DOHH2 (cell line): Measurements from ENCODE around the gene PLA2G2C.

Source experiments
- H3F3A ChIP-seq: fragments of 200-600 bp; sonication (generic), shearing (Covaris generic); 2 replicates; pipeline ENCODE4 v1.6.0; 2016; ENCODE audit warnings: antibody characterized with exemption, mild to moderate bottlenecking; ENCODE audit not compliant: control insufficient read depth, insufficient read depth
- H3K27ac ChIP-seq: fragments of 200-600 bp; sonication (generic); 2 replicates; pipeline ENCODE4 v1.5.1; 2014; ENCODE audit warnings: low read depth, mild to moderate bottlenecking, low read length, moderate library complexity
- H3K27me3 ChIP-seq: fragments of 200-600 bp; sonication (generic); 2 replicates; pipeline ENCODE4 v1.6.1; 2014; ENCODE audit warnings: mild to moderate bottlenecking, low read length, mixed read lengths; ENCODE audit not compliant: control insufficient read depth
- H3K36me3 ChIP-seq: fragments of 200-600 bp; sonication (generic); 2 replicates; pipeline ENCODE4 v1.6.1; 2014; ENCODE audit warnings: mild to moderate bottlenecking, low read length, moderate library complexity, mixed read lengths; ENCODE audit not compliant: control insufficient read depth
- H3K4me1 ChIP-seq: fragments of 200-600 bp; sonication (generic); 2 replicates; pipeline ENCODE4 v1.6.1; 2014; ENCODE audit warnings: mild to moderate bottlenecking, low read length, mixed read lengths; ENCODE audit not compliant: control insufficient read depth
- H3K4me2 ChIP-seq: fragments of 200-600 bp; sonication (generic); 2 replicates; pipeline ENCODE4 v1.6.0; 2014; ENCODE audit warnings: mild to moderate bottlenecking, low read length, moderate library complexity
- H3K4me3 ChIP-seq: fragments of 200-600 bp; sonication (generic); 2 replicates; pipeline ENCODE4 v1.5.1; 2014; ENCODE audit warnings: mild to moderate bottlenecking, low read length, mixed read lengths
- H3K79me2 ChIP-seq: fragments of 200-600 bp; sonication (generic); 2 replicates; pipeline ENCODE4 v1.6.1; 2014; ENCODE audit warnings: mild to moderate bottlenecking, low read length, mixed read lengths; ENCODE audit not compliant: control insufficient read depth
- H3K9me2 ChIP-seq: fragments of 200-600 bp; sonication (generic); replicated peaks from 2 replicates; pipeline ENCODE4 v1.6.1; 2014; ENCODE audit warnings: mild to moderate bottlenecking, low read length, mixed read lengths; ENCODE audit not compliant: control insufficient read depth
- H3K9me3 ChIP-seq: fragments of 200-600 bp; sonication (generic); 2 replicates; pipeline ENCODE4 v1.6.1; 2014; ENCODE audit warnings: antibody characterized with exemption, low read length, mixed read lengths; ENCODE audit not compliant: control insufficient read depth, insufficient read depth
- H4K20me1 ChIP-seq: fragments of 200-600 bp; sonication (generic); 2 replicates; pipeline ENCODE4 v1.6.0; 2014; ENCODE audit warnings: low read depth, mild to moderate bottlenecking, antibody characterized with exemption, low read length, moderate library complexity; ENCODE audit not compliant: control insufficient read depth, insufficient read depth
- CTCF ChIP-seq: fragments of 200-600 bp; sonication (generic); IDR thresholded peaks from one replicate; pipeline ENCODE4 v1.5.1; 2014; ENCODE audit warnings: antibody characterized with exemption, mild to moderate bottlenecking, low read depth, low read length; ENCODE audit not compliant: poor library complexity, severe bottlenecking
- EZH2phosphoT487 ChIP-seq: fragments of 200-600 bp; sonication (generic); IDR thresholded peaks from 2 replicates; pipeline ENCODE4 v1.6.1; 2017; ENCODE audit warnings: borderline replicate concordance, mild to moderate bottlenecking, antibody characterized with exemption, low read length, moderate library complexity, mixed read lengths

Gene PLA2G2C

GRCh38 chr1:20165522-20165951 lies 20.8 kb downstream of the PLA2G2C start:
- Histone ChIP-seq H3K27ac (no peak overlapping the region), H3K79me2 (no peaks in the 10 kb centered on the region), H3K4me2 (no peak overlapping the region), H3K27me3 (no peaks in the 10 kb centered on the region), H3K36me3 (no peaks in the 10 kb centered on the region), H4K20me1 (no peaks in the 10 kb centered on the region), H3K4me1 (no peaks in the 10 kb centered on the region; the same call in 1 of the 2 replicates), H3K9me2 (no peaks in the 10 kb centered on the region), H3K4me3 (no peak overlapping the region), H3K9me3 (peaks cover 4% of the 10 kb centered on the region), H3F3A (no peaks in the 10 kb centered on the region)
- no peak for TF ChIP-seq EZH2phosphoT487
- peak; percentile 73 for TF ChIP-seq CTCF

DNA sequence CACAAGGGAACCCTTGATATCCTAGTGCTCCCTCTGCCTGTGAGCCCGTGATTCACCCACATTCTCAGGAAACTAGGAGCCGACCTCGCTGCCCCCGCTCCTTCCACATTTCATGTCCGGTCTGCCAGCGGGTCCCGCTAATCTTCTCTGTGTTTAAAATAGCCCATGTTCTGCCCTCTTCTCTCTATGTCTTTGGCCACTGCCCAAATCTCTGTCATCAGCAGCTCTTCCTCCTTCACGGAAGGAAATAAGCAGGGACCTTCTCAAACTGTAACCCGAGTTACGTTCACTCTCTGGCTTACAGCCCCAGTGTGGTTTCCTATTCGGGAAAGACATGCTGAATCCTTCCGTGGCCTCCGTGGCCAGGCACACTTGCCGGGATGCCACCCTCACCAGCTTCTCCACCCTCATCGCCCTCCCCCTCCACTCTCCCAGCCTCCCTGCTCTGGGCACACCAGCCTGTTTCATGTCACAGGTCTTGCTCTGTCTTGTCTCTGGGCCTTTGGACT lies 21.6 kb downstream of the PLA2G2C start:
- TF ChIP-seq EZH2phosphoT487 (no peak), CTCF (no peak)
- no peak overlapping the region for H3K4me3 ChIP-seq

DNA sequence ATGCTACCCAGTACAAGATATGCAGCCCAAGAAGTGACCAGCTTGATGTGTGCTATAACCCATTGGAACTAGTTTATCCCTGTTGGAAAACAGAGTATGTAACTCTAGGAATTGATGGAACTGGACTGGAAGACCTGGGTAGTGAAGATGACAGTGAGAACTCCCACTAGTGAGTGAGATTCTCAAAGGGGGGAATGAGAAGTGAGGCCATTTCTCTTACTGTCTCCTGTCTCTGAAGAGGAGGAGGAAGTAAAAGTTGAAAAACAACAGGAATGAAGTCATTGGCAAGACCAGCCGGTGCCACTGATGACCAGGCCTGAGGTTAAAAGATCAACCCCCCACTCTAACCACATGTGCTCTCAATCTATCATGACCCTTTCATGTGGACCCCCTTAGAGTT lies 26.3 kb downstream of the PLA2G2C start:
- Histone ChIP-seq H3K4me1 (no peaks in the 10 kb centered on the region), H3F3A (no peaks in the 10 kb centered on the region), H4K20me1 (no peaks in the 10 kb centered on the region), H3K9me3 (peaks cover 19% of the 10 kb centered on the region), H3K27ac (no peak overlapping the region), H3K9me2 (no peaks in the 10 kb centered on the region), H3K36me3 (no peaks in the 10 kb centered on the region), H3K4me2 (no peak overlapping the region), H3K79me2 (no peaks in the 10 kb centered on the region), H3K27me3 (no peaks in the 10 kb centered on the region), H3K4me3 (no peak overlapping the region)
- TF ChIP-seq EZH2phosphoT487 (no peak), CTCF (no peak)

More for the DNA sequence above, 21.6 kb downstream of the PLA2G2C start:
- H4K20me1 ChIP-seq = no peaks in the 10 kb centered on the region
- no peaks in the 10 kb centered on the region for H3K27me3 ChIP-seq
- H3K36me3 ChIP-seq = no peaks in the 10 kb centered on the region
- no peak overlapping the region for H3K4me2 ChIP-seq
- no peak overlapping the region for H3K27ac ChIP-seq
- H3F3A ChIP-seq = no peaks in the 10 kb centered on the region
- H3K4me1 ChIP-seq = no peaks in the 10 kb centered on the region
- H3K9me2 ChIP-seq = no peaks in the 10 kb centered on the region
- peaks cover 9% of the 10 kb centered on the region for H3K9me3 ChIP-seq
- no peaks in the 10 kb centered on the region for H3K79me2 ChIP-seq
